Lower lobe of right lung (tissue), 2 donors: ENCODE data around the gene ASIC4. TPM values are rescaled to one million over a fixed set of nuclear protein-coding genes. Genes with fewer than 3 reads are reported as not detected.

Experiments used
- ATAC-seq, 2 donors: fragments of 200-7000 bp; cut with Tn5 transposase; one replicate each; pipeline ENCODE4 v1.9.1; 2020 to 2022; ENCODE audit warnings: mild to moderate bottlenecking in 2 of 2, moderate library complexity in 2 of 2
- DNase-seq: peaks from one replicate; pipeline ENCODE4 v3.0.0-alpha.2; 2020
- H3K27ac ChIP-seq: fragments of 200-600 bp; one replicate; pipeline ENCODE4 v1.8.0; 2022
- H3K27me3 ChIP-seq: fragments of 200-600 bp; one replicate; pipeline ENCODE4 v1.8.0; 2022; ENCODE audit warnings: low read depth
- H3K36me3 ChIP-seq: fragments of 200-600 bp; one replicate; pipeline ENCODE4 v1.8.0; 2022; ENCODE audit warnings: mild to moderate bottlenecking
- H3K4me1 ChIP-seq: fragments of 200-600 bp; one replicate; pipeline ENCODE4 v1.8.0; 2022
- H3K4me3 ChIP-seq: fragments of 200-600 bp; one replicate; pipeline ENCODE4 v1.8.0; 2022; ENCODE audit warnings: mild to moderate bottlenecking
- H3K9me3 ChIP-seq: fragments of 200-600 bp; one replicate; pipeline ENCODE4 v1.8.0; 2022
- CTCF ChIP-seq: fragments of 200-600 bp; IDR thresholded peaks from one replicate; pipeline ENCODE4 v1.8.0; 2022; ENCODE audit warnings: antibody characterized with exemption, mild to moderate bottlenecking
- intact Hi-C: fragments of 100-400 bp; cut with DNase I; formaldehyde crosslinking; loops from one replicate; pipeline ENCODE4 v1.11.0; 2022
- total RNA-seq: library from RNA; stranded (reverse); fragmentation: NEBNext Ultra II Directional; extraction: Animal tissue kit (Norgen Biotek cat#: 25700); gene quantifications from one replicate; pipeline ENCODE4 v1.2.1, GENCODE V29; 2021
- donor health status: DM: no; HTN: yes; CAD: no; lungs with severe emphysema.

Gene ASIC4
- total RNA-seq, 1 donor from 2014 or later: 0.53 TPM

GRCh38 chr2:219492575-219492974, 21.7 kb upstream of the ASIC4 start:
- no peak for TF ChIP-seq CTCF
- H3K4me3 ChIP-seq: no peak overlapping the region
- no peak overlapping the region for H3K27ac ChIP-seq
- ATAC-seq (no peak), DNase-seq (no peak)
- H3K9me3 ChIP-seq: no peaks in the 10 kb centered on the region
- intact Hi-C loops: no loop called here
- H3K27me3 ChIP-seq: peaks cover 81% of the 10 kb centered on the region
- no peaks in the 10 kb centered on the region for H3K36me3 ChIP-seq
- peaks cover 13% of the 10 kb centered on the region for H3K4me1 ChIP-seq

- no peaks in the 10 kb centered on the region for H3K9me3 ChIP-seq
- H3K4me1 ChIP-seq: peaks cover 16% of the 10 kb centered on the region
- no peak overlapping the region for H3K27ac ChIP-seq
- intact Hi-C loops: no loop called here
- no peak overlapping the region for H3K4me3 ChIP-seq
- ATAC-seq: no peak
- no peak for TF ChIP-seq CTCF
- no peaks in the 10 kb centered on the region for H3K36me3 ChIP-seq
- H3K27me3 ChIP-seq: peaks cover 79% of the 10 kb centered on the region
- no peak for DNase-seq
Observed at GRCh38 chr2:219493086-219493485, 21.2 kb upstream of the ASIC4 start.

- ATAC-seq (no peak), DNase-seq (no peak)
- no peaks in the 10 kb centered on the region for H3K36me3 ChIP-seq
- no peaks in the 10 kb centered on the region for H3K9me3 ChIP-seq
- peaks cover 68% of the 10 kb centered on the region for H3K27me3 ChIP-seq
- intact Hi-C loops: no loop called here
- H3K27ac ChIP-seq: no peak overlapping the region
- no peak overlapping the region for H3K4me3 ChIP-seq
- TF ChIP-seq CTCF: no peak
- H3K4me1 ChIP-seq: peaks cover 26% of the 10 kb centered on the region
Observed at GRCh38 chr2:219494952-219495530, 19.2 kb upstream of the ASIC4 start.

- H3K4me1 ChIP-seq: peaks cover 29% of the 10 kb centered on the region
- no peaks in the 10 kb centered on the region for H3K9me3 ChIP-seq
- TF ChIP-seq CTCF: peak; percentile 41
- intact Hi-C loops: no loop called here
- DNase-seq: no peak
- peaks cover 62% of the 10 kb centered on the region for H3K27me3 ChIP-seq
- H3K27ac ChIP-seq: no peak overlapping the region
- ATAC-seq: no peak
- H3K4me3 ChIP-seq: no peak overlapping the region
- no peaks in the 10 kb centered on the region for H3K36me3 ChIP-seq
Observed at GRCh38 chr2:219495531-219496122, 18.7 kb upstream of the ASIC4 start.

GRCh38 chr2:219496247-219496824, 17.9 kb upstream of the ASIC4 start:
- H3K9me3 ChIP-seq: no peaks in the 10 kb centered on the region
- H3K27me3 ChIP-seq: peaks cover 57% of the 10 kb centered on the region
- H3K36me3 ChIP-seq: no peaks in the 10 kb centered on the region
- no peak for DNase-seq
- peaks cover 29% of the 10 kb centered on the region for H3K4me1 ChIP-seq
- no peak for TF ChIP-seq CTCF
- peak overlapping the region; percentile 80 for H3K4me3 ChIP-seq
- no peak overlapping the region for H3K27ac ChIP-seq
- intact Hi-C loops: no loop called here
- no peak for ATAC-seq
